HG03103 (cell line): Measurements from ENCODE around the gene SLC5A10.
"Not testable (repeated sequence)": the region's sequence is repeated elsewhere in the genome, so short reads cannot be mapped to it uniquely, and the experiment has no call there.

Experiments used
- ATAC-seq: cut with Tn5 transposase; IDR thresholded peaks from one replicate; pipeline ENCODE4 v1.9.1; 2021; ENCODE audit warnings: low read depth; ENCODE audit not compliant: unreplicated experiment

The SLC5A10 gene

DNA sequence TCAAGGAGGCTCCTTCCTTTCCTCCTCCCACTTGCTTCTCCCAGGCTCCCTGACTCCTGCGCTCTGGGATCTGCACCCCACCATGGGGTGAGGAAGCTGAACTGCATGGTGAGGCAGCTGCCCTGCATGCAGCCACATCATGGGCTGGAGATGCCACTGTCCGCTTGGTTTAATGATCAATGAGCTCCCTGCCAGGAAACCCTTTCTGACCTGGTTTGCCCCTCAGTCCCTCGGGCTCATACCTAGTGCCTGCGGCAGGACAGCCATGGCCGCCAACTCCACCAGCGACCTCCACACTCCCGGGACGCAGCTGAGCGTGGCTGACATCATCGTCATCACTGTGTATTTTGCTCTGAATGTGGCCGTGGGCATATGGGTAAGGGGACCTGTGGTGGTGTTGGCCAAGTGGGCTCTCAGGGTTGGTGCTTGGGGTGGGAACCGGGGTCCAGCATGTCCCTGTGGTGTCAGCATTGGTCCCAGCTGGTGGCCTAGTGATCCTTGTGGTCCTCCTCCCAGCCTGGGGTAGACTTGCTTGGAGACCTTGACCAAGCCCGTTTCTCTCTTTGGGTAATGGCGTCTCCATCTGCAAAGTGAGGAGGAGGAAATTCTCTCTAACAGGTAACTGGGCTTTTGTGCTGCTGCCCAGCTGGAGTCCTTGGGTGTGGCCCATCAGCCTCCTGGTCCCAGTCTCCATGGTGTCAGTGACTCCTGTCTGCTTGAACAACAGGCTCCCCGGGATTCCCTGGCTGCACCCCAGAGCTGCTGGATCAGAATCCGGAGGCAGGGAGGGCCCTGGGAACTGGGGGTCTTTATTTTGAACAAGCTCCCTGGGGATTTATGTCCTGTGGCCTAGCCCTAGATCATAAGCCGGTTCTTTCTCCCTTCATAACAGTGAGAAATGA lies at the start of gene SLC5A10:
SLC5A10 (plus strand) TSS at position 225 of the 902 bp plus-strand sequence; CDS start at position 266, 41 bp downstream.
- no peak for ATAC-seq

- ATAC-seq: no peak
These were observed 47.5 kb upstream of the SLC5A10 start for GRCh38 chr17:18904482-18904881.

DNA sequence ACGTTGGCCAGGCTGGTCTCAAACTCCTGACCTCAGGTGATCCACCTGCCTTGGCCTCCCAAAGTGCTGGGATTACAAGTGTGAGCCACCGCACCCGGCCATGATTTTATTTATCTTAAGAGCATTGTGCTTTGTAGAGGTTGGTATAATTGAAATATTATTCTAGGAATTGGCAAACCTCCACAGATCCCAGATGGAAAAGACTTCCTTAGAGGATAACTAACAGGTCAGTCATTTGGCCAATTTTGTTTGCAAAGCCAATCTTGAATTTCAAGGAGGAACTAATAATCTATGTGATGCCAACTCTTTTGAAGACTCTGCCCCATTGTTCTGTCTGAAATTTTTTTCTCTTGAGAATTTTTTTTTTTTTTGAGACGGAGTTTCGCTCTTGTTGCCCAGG lies 46.7 kb upstream of the SLC5A10 start:
- no peak for ATAC-seq

DNA sequence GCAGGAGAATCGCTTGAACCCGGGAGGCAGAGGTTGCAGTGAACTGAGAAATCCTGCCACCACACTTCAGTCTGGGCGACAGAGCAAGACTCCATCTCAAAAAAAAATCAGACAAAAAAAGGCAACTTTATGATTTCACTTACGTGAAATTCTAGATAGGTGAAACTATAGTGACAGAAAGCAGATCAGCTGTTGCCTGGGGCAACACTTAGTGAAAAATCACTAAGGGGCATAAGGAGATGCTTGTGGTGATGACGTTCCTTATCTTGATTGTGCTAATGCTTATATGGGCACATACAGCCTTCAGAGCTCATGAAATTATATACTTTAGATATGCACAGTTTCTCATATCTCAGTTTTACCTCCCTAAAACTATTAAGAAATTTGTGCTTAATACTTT lies 41.6 kb upstream of the SLC5A10 start:
- no peak for ATAC-seq

- ATAC-seq: no peak
These were observed 41.1 kb upstream of the SLC5A10 start for GRCh38 chr17:18910881-18911280.

DNA sequence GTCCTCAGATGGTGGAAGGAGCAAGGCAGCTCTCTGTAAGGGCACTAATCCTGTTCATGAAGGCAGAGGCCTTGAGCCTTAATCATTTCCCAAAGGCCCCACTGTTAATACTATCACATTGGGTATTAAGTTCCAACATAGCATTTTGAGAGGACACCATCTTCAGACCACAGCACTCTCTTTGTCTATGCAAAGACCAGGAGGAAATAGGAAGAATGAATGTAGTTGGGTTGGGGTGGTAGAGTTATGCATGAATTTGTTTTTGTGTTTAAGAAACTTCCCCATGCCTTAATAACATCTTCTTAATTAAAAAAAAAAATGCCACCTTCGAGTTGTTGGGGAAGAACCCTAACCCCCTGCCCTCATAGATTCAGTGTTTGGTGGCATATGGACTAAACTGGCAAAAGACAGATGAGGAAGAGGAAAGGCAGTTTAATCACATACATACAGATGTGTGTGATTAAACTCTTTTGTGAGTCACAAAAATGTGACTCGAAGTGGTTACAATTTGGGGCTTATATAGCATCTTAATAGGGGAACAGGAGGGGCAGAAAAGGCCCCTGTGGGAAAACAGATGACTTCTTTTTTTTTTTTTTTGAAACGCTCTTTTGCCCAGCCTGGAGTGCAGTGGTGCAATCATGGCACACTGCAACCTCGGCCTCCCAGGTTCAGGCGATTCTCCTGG lies 35.0 kb upstream of the SLC5A10 start:
- no peak for ATAC-seq

DNA sequence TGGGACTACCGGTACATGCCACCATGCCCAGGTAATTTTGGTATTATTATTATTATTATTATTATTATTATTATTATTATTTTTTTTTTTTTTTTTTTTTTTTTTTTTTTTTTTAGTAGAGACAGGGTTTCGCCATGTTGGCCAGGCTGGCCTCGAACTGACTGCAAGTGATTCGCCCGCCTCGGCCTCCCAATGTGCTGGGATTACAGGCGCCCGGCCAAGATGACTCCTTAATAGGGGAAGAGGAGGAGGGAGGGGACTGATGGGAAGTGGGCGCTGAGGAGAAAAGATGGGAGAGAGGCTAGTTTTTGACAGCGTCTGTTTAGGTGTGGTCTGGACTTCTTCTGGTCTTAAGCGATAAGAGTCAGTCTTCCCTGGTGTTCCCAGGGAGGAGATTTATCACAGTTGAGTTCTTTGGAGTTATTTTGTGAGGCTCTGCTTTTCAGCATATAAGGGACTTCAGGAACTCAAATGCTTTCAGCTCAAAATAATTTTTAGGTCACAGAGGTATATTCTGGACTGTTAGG lies 34.4 kb upstream of the SLC5A10 start:
- no peak for ATAC-seq

DNA sequence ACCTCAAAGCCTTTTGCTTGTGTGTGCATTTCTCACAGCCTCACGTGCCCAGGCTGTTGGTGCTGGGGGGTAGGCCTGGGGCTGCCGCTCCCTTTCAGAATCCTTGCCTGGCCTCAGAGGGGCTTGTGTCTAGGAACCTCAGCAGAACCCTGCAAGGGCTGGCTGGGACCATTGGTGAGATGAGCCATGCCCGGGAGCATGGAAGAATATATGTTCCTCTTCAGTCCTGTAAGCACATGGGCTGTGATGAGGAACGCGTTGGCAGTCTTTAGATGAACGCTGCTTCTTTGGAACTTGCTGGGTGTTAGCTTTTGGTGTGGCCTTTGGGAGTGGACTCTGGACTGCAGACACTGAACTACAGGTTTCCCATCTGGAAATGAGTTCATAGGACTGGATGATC lies 32.0 kb upstream of the SLC5A10 start:
- no peak for ATAC-seq

DNA sequence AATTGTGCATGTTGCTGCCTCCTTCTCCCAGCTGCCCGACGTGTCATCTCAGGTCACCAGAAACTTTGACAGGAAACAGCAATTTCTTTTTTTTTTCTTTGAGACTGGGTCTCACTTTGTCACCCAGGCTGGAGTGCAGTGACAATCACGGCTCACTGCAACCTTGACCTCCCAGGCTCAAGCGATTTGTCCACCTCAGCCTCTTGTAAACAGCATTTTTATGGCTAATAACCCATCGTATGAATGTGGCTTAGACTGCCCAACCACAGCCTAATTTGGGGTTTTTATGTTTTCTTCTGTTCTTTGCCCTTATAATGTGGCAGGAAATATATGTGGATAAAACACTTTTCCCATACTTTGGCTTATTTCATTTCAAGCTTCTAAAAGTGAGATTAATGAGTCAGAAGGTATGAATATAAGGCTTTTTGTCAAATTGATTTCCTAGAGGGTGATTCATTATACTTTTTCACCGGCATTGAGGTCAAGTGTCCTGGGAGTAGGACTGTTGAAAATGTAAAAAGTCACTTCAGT lies 31.0 kb upstream of the SLC5A10 start:
- no peak for ATAC-seq

GRCh38 chr17:18921485-18921884 lies 30.5 kb upstream of the SLC5A10 start:
- no peak for ATAC-seq

DNA sequence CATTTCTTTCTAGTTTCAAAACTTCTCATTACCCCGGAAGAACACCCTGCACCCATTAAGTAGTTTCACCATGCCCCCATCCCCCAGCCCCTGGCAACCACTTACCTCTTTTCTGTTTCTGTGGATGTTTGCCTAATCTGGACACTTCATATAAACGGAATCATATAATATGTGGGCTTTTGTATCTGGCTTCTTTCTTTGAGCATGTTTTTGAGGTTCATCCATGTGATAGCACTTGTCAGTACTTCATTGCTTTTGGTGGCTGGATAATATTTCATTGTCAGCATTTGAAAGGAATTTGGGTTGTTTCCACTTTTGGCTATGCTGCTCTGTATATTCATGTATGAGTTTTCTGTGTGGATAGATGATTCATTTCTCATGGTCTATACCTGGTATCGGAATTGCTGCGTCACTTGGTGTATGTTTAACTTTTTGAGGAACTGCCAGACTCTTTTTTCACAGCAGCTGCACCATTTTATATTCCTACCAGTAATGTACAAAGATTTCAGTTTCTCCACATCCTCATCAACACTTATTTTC lies 30.0 kb upstream of the SLC5A10 start:
- ATAC-seq: no peak

GRCh38 chr17:18922596-18922995 lies 29.4 kb upstream of the SLC5A10 start:
- not testable (repeated sequence) for ATAC-seq

DNA sequence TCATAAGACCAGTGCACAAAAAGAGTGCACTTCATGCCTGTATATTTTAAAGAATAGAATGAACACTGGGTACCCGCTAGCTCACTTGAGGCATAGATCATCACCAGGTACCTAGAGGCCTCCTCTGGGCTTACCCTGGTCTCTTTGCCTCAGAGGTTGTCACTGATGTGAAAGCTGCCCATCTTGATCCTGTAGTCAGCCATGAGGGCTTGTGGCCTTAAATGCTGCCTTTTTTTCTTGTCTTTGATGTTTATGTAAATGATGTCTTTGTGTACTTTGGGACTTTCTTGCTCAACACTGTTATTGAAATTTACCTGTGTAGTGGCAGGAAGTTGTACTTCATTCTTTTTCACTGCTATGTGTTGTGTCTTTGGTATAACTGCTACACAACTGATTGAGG lies 26.8 kb upstream of the SLC5A10 start:
- ATAC-seq: no peak

GRCh38 chr17:18928628-18929125 lies 23.3 kb upstream of the SLC5A10 start:
- no peak for ATAC-seq

GRCh38 chr17:18932360-18933055 lies 19.5 kb upstream of the SLC5A10 start:
- no peak for ATAC-seq

- ATAC-seq: no peak
These were observed 18.6 kb upstream of the SLC5A10 start for GRCh38 chr17:18933102-18934058.

GRCh38 chr17:18937981-18938691 lies 13.8 kb upstream of the SLC5A10 start:
- ATAC-seq: no peak

DNA sequence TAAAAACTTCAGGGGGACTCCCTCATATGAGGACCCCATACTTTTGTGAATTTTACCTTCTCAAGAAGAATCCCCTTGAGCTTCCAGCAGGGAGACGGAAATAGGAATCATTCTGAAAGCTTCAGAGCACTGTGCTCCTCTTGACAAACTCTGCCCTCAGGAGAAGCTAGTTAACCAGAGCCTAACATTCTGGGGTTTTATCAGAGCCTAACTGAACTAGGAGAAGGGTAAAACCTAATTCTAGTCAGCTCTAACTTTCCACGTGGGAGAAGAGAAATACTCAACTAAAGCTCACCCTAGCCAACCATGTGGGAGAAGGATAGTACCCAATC lies 13.3 kb upstream of the SLC5A10 start:
- no peak for ATAC-seq

DNA sequence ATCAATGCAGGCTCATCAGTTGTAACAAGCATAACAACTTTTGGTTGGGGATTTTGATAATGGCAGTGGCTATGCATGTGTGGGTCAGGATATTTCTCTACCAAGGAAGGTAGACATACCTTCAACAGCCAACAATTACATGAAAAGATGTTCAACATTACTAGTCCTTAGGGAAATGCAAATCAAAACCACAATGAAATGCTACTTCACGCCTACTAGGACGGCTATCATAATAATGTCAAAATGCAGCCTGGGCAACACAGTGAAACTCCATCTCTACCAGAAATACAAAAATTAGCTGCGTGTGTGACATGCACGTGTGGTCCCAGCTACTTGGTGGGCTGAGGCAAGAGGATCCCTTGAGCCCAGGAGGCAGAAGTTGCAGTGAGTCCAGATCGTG lies 7.3 kb upstream of the SLC5A10 start:
- ATAC-seq: no peak
